Measurements from ENCODE around the gene SLC6A18.

Gene SLC6A18

DNA sequence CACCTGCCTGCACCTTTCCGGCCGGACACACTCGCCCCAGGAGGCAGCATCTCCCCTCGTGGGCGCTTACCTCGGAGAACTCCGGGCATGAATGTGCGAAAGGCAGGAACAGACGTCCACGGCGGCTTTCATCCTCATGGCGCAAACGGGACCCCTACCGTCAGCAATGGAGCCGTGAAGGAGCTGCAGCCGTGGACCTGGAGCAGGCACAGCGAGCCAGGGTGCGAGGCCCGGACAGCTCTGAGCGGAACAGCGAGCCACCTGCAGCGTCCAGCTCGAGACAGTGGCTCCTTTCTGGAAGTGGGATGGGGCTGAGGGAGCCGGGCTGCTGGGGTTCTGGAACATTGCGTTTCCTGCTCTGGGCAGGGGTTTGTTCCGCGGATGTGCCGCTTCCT lies 31.6 kb upstream of the SLC6A18 start:
- DNase-seq (ENCODE audit: insufficient read length, low spot score) (no peak), FAIRE-seq (no peak)
- no peak for TF ChIP-seq POLR2A (IDR thresholded peaks at IDR 0.05; ENCODE audit: low read depth, low read length)

DNA sequence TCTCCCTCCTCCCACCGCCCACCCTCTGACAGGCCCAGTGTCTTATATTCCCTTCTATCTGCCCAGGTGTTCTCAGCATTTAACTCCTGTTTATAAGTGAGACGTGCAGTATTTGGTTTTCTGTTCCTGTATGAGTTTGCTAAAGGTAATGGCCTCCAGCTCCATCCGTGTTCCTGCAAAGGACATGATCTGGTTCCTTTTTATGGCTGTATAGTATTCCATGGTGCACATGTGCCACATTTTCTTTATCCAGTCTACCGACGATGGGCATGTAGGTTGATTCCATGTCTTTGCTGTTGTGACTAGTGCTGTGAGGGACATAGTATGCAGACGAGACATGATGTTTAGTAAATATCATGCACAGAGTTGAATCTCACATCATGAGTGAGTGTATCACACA lies 30.8 kb upstream of the SLC6A18 start:
- DNase-seq (ENCODE audit: insufficient read length, low spot score) (no peak), FAIRE-seq (no peak)
- TF ChIP-seq POLR2A (IDR thresholded peaks at IDR 0.05; ENCODE audit: low read depth, low read length) = no peak

DNA sequence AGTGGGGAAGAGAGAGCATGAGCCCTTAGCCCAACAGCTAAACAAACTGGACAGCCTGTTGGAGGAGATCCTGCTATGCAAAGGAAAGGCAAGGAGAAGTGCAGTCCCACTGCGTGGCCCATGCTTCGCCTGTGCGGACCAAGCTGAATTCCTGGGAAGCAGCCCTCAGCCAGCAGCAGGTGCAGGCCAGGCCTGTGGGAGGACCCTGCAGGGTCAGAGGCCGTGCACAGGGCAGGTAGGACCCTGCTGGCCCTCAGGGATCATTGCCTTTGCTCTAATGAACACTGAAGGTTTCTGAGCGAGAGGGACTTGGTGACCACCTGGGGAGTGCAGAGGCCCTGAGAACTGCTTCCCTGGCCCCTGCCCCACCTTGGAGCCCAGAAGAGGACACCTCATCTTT lies 29.7 kb upstream of the SLC6A18 start:
- DNase-seq (ENCODE audit: insufficient read length, low spot score) = no peak
- no peak for TF ChIP-seq POLR2A (IDR thresholded peaks at IDR 0.05; ENCODE audit: low read depth, low read length)
- FAIRE-seq = no peak

DNA sequence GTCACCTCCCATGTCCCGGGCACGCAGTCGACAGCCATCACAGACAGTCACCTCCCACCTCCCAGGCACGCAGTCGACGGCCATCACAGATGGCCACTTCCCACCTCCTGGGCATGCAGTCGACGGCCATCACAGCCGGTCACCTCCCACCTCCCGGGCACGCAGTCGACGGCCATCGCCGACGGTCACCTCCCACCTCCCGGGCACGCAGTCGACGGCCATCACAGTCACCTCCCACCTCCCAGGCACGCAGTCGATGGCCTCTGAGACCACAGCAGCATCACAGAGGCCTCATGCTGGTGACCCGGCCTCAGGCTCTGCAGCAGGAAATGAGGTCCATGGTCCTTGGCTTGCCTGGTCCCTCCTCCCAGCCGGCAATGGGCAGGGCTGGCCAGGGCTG lies 29.3 kb upstream of the SLC6A18 start:
- no peak for TF ChIP-seq POLR2A (IDR thresholded peaks at IDR 0.05; ENCODE audit: low read depth, low read length)
- no peak for DNase-seq (ENCODE audit: insufficient read length, low spot score)
- FAIRE-seq = no peak

DNA sequence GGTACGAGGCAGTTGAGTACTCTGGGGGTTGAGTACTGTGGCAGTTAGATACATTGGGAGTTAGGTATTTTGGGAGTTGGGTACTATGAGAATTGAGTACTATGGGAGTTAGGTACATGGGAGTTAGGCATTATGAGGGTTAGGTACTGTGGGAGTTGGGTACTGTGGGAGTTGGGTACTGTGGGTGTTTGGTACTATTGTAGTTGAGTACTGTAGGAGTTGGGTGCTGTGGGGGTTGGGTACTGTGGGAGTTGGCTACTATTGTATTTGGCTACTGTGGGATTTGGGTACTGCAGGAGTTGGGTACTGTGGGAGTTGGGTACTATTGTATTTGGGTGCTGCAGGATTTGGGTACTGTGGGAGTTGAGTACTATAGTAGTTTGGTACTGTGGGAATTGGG lies 28.6 kb upstream of the SLC6A18 start:
- no peak for DNase-seq (ENCODE audit: insufficient read length, low spot score)
- TF ChIP-seq POLR2A (IDR thresholded peaks at IDR 0.05; ENCODE audit: low read depth, low read length) = no peak
- FAIRE-seq = no peak

DNA sequence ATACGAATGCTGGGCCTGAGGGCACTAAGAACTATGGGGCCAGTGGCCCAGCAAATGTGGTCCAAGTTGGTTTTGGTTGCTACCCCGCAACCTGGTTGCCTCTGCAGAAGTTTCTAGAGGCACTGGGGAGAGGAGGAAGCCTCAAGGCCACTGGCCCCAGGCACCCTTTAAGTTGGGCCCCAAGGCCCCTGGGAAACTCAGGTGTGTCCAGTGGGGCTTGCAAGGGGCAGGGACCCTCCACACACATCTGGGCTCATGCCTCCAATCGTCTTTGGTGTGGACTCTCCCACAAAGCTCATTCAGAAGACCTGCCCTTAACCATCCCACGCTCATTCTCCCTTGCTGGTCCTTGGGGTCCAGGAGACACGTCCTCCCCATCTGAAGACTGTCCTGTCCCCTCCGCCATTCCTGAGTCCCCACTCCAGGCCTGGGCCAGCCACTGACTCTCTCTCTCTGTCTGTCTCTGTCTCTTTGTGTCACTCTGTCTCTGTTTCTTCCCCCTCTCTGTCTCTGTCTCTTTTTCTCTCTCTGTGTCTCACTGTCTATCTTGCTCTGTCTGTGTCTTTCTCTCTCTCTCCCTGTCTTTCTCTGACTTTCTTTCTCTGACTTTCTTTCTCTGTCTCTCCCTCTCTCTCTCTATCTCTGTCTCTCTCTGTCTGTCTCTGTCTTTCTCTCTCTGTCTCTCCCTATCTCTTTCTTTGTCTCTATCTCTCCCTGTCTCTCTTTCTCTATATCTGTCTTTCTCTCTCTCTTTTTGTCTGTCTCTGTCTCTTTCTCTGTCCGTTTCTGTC lies 27.1 kb upstream of the SLC6A18 start:
- TF ChIP-seq POLR2A (IDR thresholded peaks at IDR 0.05; ENCODE audit: low read depth, low read length) = no peak
- no peak for DNase-seq (ENCODE audit: insufficient read length, low spot score)
- no peak for FAIRE-seq

DNA sequence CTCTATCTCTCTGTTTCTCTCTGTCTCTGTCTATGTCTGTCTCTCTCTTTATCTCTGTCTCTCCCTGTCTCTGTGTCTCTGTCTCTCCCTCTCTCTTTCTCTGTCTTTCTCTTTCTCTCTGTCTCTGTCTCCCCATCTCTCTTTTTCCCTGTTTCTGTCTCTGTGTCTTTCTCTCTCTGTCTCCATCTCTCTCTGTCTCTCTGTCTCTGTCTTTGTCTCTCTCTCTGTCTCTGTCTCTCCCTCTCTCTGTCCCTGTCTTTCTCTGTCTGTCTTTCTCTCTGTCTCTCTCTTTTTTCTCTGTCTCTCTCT lies 25.9 kb upstream of the SLC6A18 start:
- FAIRE-seq (no peak), DNase-seq (ENCODE audit: insufficient read length, low spot score) (no peak)
- TF ChIP-seq POLR2A (IDR thresholded peaks at IDR 0.05; ENCODE audit: low read depth, low read length) = no peak

DNA sequence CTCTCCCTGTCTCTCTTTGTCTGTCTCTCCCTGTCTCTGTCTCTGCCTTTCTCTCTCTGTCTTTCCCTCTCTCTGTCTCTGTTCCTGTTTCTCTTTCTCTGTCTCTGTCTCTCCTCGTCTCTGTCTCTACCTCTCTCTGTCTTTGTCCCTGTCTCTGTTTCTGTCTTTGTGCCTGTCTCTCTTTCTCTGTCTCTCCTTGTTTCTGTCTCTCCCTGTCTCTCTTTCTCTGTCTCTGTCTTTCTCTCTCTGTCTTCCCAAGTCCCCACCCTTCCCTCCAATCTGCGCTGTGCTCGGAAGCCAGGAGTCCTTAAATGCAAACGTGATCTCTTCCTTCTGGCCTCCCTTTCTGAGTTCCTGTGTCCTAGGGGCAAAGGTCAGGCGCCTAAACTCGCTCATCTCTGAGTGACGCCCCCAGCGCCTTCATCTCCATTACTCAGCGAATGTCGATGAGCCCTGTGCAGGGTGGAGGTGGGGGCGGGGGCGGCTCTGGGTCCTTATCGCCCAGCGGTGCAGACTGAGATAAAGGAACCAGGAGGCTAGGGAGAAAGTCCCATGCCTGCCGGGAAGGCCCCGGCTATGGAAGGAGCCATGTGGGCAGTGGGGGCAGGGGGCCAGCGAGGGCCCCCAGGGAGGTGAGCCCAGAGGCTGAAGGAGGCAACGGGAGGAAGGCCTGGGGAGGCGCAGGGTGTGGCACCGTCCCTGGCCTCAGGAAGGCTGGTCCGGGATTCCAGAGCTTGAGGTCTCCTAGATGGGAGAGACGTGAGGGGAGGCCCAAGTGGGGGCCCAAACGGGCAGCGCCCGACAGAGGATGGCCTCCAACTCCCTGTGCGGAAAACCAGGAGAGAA lies 25.3 kb upstream of the SLC6A18 start:
- DNase-seq (ENCODE audit: insufficient read length, low spot score) (no peak), FAIRE-seq (no peak)

DNA sequence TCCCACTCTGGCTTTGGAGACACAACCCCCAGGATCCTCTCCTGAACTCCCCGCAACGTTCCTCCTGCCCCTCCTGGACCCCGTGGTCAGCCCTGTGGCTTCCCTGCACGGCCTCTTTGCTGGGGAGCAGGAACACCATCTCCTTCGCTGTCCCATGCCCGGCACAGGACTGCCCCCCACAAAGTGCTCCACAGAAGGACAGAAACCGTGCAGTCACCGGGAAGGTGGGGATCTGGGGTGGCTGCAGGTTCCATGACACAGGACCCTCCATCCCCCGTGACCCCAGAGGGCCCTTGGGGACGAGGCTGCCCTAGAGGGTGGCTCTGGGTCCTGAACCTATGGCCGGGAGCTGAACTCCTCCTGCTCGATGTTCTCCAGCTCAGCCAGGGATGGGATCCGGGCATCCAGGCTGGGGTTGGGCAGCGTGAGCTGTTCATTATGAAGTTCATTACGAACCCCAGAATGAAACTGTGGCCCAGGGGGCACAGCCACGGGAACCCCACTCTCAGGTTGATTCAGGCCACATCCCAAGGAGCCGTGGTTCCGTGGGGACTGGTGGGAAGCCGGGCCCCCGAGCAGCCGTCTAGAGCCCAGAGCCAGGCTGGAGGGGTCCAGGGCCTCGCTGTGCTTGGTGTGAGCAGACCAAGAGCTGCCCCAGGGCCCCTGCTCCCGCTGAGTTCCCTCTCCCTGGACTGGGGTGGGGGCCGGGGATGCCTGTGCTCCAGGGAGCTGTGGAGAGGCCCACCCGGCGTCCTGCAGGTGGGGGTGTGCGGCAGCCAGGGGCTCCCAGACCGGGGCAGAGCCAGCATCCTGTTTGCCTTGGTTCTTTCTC lies 24.5 kb upstream of the SLC6A18 start:
- no peak for TF ChIP-seq POLR2A (IDR thresholded peaks at IDR 0.05; ENCODE audit: low read depth, low read length)
- DNase-seq (ENCODE audit: insufficient read length, low spot score) (no peak), FAIRE-seq (no peak)

More for the DNA sequence above, 25.3 kb upstream of the SLC6A18 start:
- TF ChIP-seq POLR2A (IDR thresholded peaks at IDR 0.05; ENCODE audit: low read depth, low read length) = no peak

DNA sequence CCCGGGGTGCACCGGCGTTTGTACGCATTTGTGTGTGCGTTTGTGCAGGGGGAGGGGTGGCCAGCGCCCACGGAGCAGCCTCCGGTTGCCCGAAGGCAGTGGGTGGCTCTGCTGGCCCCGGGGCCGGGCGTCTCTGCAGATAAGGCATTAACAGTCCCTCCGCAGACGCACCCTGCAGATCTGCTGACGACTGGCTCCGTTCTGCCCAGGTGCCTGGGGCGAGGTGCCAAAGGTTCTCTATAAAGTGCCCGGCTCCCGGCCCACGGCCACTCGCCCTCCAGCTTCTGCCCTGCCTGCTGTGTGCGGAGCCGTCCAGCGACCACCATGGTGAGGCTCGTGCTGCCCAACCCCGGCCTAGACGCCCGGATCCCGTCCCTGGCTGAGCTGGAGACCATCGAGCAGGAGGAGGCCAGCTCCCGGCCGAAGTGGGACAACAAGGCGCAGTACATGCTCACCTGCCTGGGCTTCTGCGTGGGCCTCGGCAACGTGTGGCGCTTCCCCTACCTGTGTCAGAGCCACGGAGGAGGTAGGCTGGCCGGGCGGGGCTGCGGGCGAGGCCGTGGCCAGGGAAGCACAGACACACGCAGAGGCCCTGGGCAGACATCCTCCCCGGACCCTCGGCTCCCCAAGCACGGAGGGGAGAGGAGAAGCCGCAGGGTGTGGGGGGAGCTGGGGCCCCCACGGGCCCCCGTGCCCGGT lies 23.7 kb upstream of the SLC6A18 start, which contains the start of gene SLC6A19:
Gene SLC6A19 (plus strand): TSS at position 269 of the 699 bp plus-strand sequence. CDS start 56 bp downstream, at position 325.
- no peak for DNase-seq (ENCODE audit: insufficient read length, low spot score)
- TF ChIP-seq POLR2A (IDR thresholded peaks at IDR 0.05; ENCODE audit: low read depth, low read length) = no peak
- no peak for FAIRE-seq

DNA sequence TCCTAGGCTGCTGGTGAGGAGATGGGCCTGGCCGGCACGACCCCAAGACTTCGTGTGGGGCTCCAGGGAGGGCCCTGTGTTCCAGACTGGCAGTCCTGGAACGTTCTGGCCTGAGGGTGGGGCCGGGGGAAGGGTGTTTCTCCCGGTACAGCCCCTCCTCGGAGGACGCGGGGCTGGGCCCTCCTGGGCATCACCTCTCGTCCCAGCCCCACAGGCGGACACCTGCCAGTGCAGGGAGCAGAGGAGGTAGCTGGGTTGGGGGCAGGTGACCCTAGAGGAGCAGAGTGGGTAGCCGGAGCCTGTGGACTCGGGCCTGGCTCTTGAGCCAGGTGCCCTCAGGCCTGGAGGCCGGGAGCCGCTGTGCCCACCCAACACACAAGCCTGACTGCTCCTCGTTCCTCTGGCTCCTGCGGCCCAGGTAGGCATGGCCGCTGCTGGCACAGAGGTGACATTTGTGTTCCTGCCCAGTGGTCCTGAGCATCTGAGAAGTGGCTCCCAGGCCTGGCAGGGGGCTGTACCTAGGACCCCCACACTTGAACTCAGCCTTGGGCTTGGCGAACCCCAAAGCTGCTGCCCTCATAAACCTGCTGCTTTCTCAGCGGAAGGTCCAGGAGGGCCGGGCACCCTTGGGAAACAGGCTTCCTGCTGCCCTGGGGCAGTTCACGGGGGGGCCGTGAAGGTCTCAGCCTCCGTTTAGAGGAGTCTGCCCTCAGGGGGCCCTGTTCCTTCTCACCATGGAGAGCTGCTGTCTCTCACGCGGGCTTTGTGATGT lies 23.0 kb upstream of the SLC6A18 start:
- no peak for TF ChIP-seq POLR2A (IDR thresholded peaks at IDR 0.05; ENCODE audit: low read depth, low read length)
- no peak for FAIRE-seq
- no peak for DNase-seq (ENCODE audit: insufficient read length, low spot score)

DNA sequence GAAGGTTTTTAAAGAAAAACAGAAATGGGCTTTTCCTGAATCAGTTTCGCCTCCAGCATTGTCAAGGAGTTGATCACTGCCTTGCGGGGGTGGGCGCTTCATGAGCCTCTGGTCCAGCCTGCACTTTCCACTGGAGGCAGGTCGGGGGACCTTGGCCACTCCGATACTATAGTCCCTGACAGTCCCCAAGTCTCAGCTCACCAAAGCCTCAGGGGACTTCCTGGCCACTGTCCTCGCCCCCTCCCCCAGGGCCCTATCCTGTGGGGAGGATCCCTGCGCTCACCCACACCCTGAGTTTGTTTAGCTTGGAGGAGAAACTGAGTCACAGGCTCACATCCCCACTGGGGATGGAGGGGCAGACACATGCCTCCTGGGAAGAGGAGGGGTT lies 22.4 kb upstream of the SLC6A18 start:
- no peak for TF ChIP-seq POLR2A (IDR thresholded peaks at IDR 0.05; ENCODE audit: low read depth, low read length)
- DNase-seq (ENCODE audit: insufficient read length, low spot score) = no peak
- no peak for FAIRE-seq
